GM12801 (cell line): ENCODE measurements around the gene BSN.

Experiments used
- TF ChIP-seq, protein P1 (sequence below): IDR thresholded peaks from one replicate; pipeline ENCODE4 v1.5.1; 2011; ENCODE audit warnings: control low read depth; ENCODE audit not compliant: insufficient read length; ENCODE audit errors: extremely low read depth

Gene BSN

DNA sequence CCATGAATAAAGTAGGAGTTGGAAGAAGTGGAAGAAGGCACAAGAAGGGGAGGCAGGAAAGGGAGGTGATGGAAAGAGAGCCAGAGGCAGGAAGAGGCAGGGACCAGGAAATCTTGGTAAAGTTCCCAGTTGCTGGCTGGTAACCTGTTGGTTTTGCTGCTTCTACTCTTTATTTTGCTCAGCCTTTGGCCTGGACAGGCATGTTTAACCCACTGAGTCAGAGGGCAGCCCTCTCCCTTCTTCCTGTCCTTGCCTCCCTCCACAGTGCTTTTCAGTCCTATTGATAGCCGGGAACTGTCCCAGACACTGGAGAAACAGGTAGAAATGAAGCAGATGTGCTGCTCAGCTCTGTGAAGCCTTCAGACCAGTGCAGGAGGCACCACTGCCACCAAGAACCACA is 76.5 kb downstream of the BSN start:
- TF ChIP-seq, protein P1, sequence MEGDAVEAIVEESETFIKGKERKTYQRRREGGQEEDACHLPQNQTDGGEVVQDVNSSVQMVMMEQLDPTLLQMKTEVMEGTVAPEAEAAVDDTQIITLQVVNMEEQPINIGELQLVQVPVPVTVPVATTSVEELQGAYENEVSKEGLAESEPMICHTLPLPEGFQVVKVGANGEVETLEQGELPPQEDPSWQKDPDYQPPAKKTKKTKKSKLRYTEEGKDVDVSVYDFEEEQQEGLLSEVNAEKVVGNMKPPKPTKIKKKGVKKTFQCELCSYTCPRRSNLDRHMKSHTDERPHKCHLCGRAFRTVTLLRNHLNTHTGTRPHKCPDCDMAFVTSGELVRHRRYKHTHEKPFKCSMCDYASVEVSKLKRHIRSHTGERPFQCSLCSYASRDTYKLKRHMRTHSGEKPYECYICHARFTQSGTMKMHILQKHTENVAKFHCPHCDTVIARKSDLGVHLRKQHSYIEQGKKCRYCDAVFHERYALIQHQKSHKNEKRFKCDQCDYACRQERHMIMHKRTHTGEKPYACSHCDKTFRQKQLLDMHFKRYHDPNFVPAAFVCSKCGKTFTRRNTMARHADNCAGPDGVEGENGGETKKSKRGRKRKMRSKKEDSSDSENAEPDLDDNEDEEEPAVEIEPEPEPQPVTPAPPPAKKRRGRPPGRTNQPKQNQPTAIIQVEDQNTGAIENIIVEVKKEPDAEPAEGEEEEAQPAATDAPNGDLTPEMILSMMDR = no peak

DNA sequence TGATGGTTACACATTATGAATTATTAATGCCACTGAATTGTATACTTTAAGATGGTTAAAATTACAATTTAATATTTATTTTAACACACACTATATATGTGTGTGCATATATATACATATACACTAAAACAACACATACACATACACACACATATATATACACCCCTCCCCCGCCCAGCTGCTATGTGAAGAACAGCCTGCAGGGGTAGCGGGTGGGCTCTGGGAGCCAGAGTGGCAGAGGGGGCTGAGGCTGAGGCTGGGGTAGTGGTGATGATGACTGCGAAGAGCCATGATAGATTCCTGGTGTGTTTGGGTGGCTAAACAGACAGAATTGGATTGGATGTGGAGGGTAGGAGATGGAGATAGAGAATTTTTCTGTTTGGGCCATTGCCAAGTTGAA is 80.5 kb downstream of the BSN start:
- TF ChIP-seq, protein P1 = no peak

DNA sequence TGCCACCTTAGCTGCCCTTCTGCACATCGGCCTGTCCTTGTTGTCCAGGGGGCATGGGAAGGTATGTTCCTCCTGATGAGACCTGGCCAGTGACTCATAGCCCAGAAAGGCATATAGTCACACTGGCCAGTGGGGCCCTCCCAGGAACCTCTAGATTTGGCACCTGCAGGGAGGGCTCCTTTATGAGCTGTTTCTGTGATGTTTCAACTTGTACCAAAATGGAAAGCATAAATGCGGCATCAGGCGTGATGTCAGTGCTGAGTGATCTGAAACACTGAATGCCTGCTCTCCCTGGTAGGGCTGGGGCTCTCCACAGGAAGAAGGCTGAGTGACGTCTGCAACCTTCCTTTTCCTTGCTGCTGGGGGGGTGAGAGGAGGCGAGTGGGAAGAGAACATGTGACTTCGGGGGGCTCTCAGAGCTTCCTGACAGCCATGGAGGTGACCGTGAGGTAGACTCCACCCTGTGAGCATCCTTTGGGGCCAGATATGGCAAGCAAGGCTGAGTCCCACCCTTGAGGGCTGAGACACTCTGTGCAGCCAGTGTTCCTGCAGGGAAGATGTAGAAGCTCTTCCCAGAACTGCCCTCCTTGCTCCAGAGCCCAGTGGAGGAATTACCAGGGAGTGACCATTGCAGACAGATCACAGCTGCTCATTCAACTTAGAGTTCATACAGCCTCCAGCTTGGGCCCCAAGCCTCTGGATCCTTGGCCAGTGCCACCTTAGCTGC is 82.8 kb downstream of the BSN start:
- TF ChIP-seq, protein P1 = no peak

DNA sequence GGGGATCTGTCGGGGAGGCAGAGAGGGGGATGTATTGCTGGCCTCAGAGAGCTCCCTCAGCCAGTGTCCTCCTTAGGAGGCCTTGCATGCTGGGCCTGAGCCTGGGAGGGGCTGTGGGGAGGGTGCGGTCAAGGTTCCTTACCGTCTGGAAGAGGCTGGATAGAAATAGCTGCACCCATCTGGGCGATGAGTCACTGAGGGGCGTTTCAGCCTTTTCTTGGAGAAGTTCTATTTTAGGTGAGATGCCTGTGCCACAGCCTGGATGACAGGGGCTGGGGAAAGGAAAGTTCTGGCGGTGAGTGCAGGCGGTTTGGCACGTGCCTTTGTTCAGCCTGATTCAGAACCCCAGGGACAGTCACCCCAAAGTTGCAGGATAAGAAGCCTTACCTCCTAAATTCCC is 84.2 kb downstream of the BSN start:
- TF ChIP-seq, protein P1 = no peak

DNA sequence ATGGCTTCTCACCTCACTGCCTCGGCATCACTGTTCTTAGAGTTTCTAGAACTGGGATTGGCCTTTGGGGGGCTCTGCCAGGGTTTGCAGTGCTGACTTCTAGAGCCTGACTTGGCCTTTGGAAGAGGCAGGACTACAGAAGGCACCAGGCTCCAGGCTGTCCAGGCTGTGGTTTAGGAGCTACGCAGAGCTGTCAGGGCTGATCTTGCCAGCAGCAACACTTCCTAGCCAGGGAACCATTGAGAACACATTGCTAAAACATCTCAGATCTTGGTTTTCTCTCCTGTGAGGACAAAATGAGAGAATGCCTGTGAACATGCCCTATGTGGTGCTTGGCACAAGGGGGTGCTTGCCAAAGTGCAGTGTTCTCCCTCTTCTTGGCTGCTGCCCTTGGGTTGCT is 85.3 kb downstream of the BSN start:
- TF ChIP-seq, protein P1 = no peak

DNA sequence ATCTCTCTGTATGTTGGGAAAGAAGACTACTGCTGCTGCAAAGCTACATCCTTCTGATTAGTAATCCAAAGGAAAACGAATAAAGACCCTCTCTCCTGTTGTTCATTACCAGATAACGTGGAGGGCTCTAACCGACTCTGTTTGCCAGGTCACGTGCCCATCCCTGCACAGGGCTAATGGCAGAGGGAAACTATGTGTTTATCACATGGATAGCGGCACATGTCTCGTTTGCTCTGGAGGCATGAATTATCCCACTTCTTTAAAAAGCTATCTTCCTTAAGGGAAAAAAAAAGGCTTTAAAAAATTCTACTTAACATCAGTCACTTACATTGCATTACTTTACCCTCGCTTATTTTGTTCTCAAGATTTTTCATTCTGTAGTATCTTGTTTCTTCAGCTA is 87.0 kb downstream of the BSN start:
- TF ChIP-seq, protein P1 = no peak

DNA sequence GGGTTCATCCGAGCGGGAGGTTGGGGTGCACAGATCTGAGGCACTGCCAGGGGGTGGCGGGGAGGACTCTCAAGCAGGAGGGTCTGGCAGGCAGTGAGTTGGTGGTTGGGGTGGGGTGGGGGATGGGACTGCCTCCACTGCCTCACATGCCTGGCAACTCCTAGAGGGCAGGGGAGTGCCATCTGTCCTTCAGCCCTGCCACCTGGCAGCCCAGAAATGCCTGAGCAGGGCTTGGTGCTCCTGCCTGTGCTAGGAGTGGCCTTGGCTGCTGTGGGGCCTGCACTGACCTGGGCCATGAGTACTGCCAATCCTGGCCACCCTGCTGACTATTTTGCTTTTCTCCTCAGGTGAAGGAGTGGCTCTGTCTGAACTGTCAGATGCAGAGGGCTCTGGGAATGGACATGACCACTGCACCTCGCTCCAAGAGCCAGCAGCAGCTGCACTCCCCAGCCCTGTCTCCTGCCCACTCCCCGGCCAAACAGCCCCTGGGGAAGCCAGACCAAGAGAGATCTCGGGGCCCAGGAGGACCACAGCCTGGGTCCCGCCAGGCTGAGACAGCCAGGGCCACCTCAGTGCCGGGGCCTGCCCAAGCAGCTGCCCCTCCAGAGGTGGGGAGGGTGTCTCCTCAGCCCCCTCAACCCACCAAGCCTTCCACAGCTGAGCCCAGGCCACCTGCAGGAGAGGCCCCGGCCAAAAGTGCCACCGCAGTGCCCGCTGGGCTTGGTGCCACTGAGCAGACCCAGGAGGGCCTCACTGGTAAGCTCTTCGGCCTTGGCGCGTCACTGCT is 87.8 kb downstream of the BSN start:
- TF ChIP-seq, protein P1 = no peak
